ENCODE measurements around the gene ARL9.
A peak's percentile ranks its signal among the peaks of the same experiment; 100 is the strongest.
"Not testable (repeated sequence)": the region's sequence is repeated elsewhere in the genome, so short reads cannot be mapped to it uniquely, and the experiment has no call there.

ARL9 gene

DNA sequence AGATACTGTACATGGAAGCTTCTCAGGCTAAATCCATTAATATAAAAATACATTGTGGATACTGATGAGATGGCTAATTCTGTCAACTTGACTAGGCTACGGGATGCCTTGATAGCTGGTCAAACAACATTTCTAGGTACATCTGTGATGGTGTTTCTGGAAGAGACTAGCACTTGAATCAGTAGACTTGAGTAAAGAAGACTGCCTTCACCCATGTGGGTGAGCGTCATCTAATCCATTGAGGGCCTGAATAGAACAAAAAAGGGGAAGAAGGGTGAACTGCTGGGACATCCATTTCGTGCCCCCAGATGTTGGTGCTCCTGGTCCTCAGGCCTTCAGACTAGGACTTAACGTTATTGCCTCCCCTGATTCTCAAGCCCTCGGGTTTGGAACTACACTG lies 41.9 kb upstream of the ARL9 start:
- no peak overlapping the region for H3K4me2 ChIP-seq (ENCODE audit: low read depth, low read length)

DNA sequence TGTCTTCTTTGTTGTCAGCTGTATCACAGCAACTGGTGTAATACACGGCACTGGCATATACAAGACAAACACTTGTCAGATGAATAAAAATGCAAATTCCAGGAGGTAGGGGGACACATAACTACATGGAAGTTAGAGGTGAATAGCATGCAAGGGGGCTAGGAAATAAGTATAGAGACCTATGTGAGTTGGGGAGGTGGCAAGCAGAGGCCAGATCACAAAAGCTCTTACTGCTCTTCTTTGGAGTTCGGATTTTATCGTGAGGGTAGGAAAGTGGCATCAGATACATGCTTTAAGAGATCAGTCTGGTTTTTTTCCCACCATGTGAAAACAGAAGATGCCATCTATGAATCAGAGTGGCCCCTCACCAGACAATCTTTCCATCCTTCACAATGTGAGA lies 41.0 kb upstream of the ARL9 start:
- no peak for DNase-seq
- Histone ChIP-seq H2AFZ (ENCODE audit: low read length) (no peak overlapping the region), H3F3A (ENCODE audit: insufficient read depth, low read length) (peaks cover 12% of the 10 kb centered on the region), H3K9me3 (replicated peaks; ENCODE audit: insufficient read depth, low read length) (no peaks in the 10 kb centered on the region), H3K9ac (ENCODE audit: low read length) (no peak overlapping the region), H3K27ac (ENCODE audit: low read length) (no peak overlapping the region), H4K20me1 (ENCODE audit: insufficient read depth, low read length) (no peaks in the 10 kb centered on the region), H3K27me3 (replicated peaks; ENCODE audit: insufficient read depth, low read length) (no peaks in the 10 kb centered on the region), H3K4me1 (ENCODE audit: low read length) (peaks cover 16% of the 10 kb centered on the region), H3K36me3 (replicated peaks; ENCODE audit: insufficient read depth, low read length) (peaks cover 13% of the 10 kb centered on the region; the same call in 1 of the 2 replicates), H3K4me2 (ENCODE audit: low read depth, low read length) (no peak overlapping the region), H3K4me3 (ENCODE audit: low read length) (no peak overlapping the region), H3K79me2 (ENCODE audit: low read length) (peaks cover 84% of the 10 kb centered on the region), H3K9me2 (replicated peaks; ENCODE audit: insufficient read depth, low read length) (no peaks in the 10 kb centered on the region)
- TF ChIP-seq, protein P1, sequence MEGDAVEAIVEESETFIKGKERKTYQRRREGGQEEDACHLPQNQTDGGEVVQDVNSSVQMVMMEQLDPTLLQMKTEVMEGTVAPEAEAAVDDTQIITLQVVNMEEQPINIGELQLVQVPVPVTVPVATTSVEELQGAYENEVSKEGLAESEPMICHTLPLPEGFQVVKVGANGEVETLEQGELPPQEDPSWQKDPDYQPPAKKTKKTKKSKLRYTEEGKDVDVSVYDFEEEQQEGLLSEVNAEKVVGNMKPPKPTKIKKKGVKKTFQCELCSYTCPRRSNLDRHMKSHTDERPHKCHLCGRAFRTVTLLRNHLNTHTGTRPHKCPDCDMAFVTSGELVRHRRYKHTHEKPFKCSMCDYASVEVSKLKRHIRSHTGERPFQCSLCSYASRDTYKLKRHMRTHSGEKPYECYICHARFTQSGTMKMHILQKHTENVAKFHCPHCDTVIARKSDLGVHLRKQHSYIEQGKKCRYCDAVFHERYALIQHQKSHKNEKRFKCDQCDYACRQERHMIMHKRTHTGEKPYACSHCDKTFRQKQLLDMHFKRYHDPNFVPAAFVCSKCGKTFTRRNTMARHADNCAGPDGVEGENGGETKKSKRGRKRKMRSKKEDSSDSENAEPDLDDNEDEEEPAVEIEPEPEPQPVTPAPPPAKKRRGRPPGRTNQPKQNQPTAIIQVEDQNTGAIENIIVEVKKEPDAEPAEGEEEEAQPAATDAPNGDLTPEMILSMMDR (IDR thresholded peaks at IDR 0.05; ENCODE audit: low read length) = no peak
- TF ChIP-seq EZH2phosphoT487 (IDR thresholded peaks at IDR 0.05; ENCODE audit: low read length) (no peak), EZH2 (optimal IDR thresholded peaks at IDR 0.05; ENCODE audit: low read depth, low read length) (no peak)

More for the DNA sequence above, 41.9 kb upstream of the ARL9 start:
- peaks cover 80% of the 10 kb centered on the region for H3K79me2 ChIP-seq (ENCODE audit: low read length)
- H3K27me3 ChIP-seq (replicated peaks; ENCODE audit: insufficient read depth, low read length) = no peaks in the 10 kb centered on the region
- no peak overlapping the region for H3K4me3 ChIP-seq (ENCODE audit: low read length)
- peaks cover 13% of the 10 kb centered on the region; the same call in 1 of the 2 replicates for H3K36me3 ChIP-seq (replicated peaks; ENCODE audit: insufficient read depth, low read length)
- no peaks in the 10 kb centered on the region for H3K9me2 ChIP-seq (replicated peaks; ENCODE audit: insufficient read depth, low read length)
- no peaks in the 10 kb centered on the region for H4K20me1 ChIP-seq (ENCODE audit: insufficient read depth, low read length)
- H2AFZ ChIP-seq (ENCODE audit: low read length) = no peak overlapping the region
- no peak overlapping the region for H3K27ac ChIP-seq (ENCODE audit: low read length)
- peaks cover 12% of the 10 kb centered on the region for H3F3A ChIP-seq (ENCODE audit: insufficient read depth, low read length)
- TF ChIP-seq EZH2phosphoT487 (IDR thresholded peaks at IDR 0.05; ENCODE audit: low read length) (no peak), EZH2 (optimal IDR thresholded peaks at IDR 0.05; ENCODE audit: low read depth, low read length) (no peak)
- TF ChIP-seq, protein P1 (IDR thresholded peaks at IDR 0.05; ENCODE audit: low read length) = no peak
- H3K9ac ChIP-seq (ENCODE audit: low read length) = no peak overlapping the region
- no peaks in the 10 kb centered on the region for H3K9me3 ChIP-seq (replicated peaks; ENCODE audit: insufficient read depth, low read length)
- peaks cover 9% of the 10 kb centered on the region; the same call in 1 of the 2 replicates for H3K4me1 ChIP-seq (ENCODE audit: low read length)
- no peak for DNase-seq

DNA sequence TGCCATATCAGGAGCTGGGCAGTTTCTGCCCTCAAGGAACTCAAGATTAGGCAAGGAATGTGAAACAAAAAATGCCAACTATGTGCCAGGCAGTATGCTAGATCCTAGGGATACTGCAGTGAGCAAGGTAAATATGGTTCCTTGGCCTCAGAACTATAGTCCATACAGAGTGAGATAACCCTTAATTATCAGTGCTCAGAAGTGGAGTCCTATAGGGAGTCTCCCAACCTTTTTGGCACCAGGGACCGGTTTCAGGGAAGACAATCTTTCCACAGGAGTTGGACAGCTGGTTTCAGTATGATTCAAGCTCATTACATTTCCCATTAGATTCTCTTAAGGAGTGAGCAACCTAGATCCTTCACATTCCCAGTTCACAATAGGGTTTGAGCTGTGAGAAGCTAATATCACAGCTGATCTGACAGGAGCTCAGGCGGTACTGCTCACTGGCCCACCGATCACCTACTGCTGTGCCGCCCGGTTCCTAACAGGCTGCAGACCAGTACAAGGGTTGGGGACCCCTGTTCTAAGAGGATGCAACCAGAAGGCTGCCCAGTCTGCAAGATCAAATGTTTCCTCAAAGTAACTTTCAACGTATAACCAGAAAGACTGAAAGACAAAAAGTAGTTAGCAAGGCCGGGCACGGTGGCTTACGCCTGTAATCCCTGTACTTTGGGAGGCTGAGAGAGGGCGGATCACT lies 39.8 kb upstream of the ARL9 start:
- no peak overlapping the region for H2AFZ ChIP-seq (ENCODE audit: low read length)
- no peaks in the 10 kb centered on the region for H3K9me2 ChIP-seq (replicated peaks; ENCODE audit: insufficient read depth, low read length)
- peaks cover 12% of the 10 kb centered on the region for H3F3A ChIP-seq (ENCODE audit: insufficient read depth, low read length)
- peak overlapping the region; percentile 70; the same call in 1 of the 2 replicates for H3K4me2 ChIP-seq (ENCODE audit: low read depth, low read length)
- H3K9ac ChIP-seq (ENCODE audit: low read length) = no peak overlapping the region
- no peaks in the 10 kb centered on the region for H3K9me3 ChIP-seq (replicated peaks; ENCODE audit: insufficient read depth, low read length)
- no peaks in the 10 kb centered on the region for H3K27me3 ChIP-seq (replicated peaks; ENCODE audit: insufficient read depth, low read length)
- peaks cover 87% of the 10 kb centered on the region for H3K79me2 ChIP-seq (ENCODE audit: low read length)
- H3K4me1 ChIP-seq (ENCODE audit: low read length) = peaks cover 17% of the 10 kb centered on the region
- TF ChIP-seq EZH2phosphoT487 (IDR thresholded peaks at IDR 0.05; ENCODE audit: low read length) = no peak
- TF ChIP-seq, protein P1 (IDR thresholded peaks at IDR 0.05; ENCODE audit: low read length) = no peak
- TF ChIP-seq EZH2 (optimal IDR thresholded peaks at IDR 0.05; ENCODE audit: low read depth, low read length) = no peak
- H4K20me1 ChIP-seq (ENCODE audit: insufficient read depth, low read length) = no peaks in the 10 kb centered on the region
- H3K36me3 ChIP-seq (replicated peaks; ENCODE audit: insufficient read depth, low read length) = peaks cover 5% of the 10 kb centered on the region; the same call in 1 of the 2 replicates
- peak; percentile 6 for DNase-seq
- H3K4me3 ChIP-seq (ENCODE audit: low read length) = peak overlapping the region; percentile 94
- H3K27ac ChIP-seq (ENCODE audit: low read length) = no peak overlapping the region

DNA sequence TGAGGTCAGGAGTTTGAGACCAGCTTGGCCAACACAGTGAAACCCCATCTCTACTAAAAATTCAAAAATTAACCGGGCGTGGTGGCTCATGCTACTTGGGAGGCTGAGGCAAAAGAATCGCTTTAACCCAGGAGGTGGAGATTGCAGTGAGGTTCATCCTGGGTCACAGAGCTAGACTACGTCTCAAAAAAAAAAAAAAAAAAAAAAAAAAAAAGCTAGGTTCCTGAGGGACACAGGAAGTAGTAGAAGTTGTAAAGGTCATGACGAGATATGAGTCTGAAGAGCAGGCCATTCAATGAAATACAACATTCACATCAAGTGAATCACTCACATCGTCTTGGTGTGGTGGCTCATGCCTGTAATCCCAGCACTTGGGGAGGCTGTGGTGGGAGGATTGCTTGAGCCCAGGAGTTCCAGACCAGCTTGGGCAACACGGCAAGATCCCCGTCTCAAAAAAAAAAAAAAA lies 39.3 kb upstream of the ARL9 start:
- Histone ChIP-seq H3K4me2 (ENCODE audit: low read depth, low read length) (peak overlapping the region; percentile 70), H3K27ac (ENCODE audit: low read length) (peak overlapping the region; percentile 73; the same call in 1 of the 2 replicates), H2AFZ (ENCODE audit: low read length) (0 out of 2 replicates have a peak overlapping the region, but pooled peaks have one; percentile 91), H3K79me2 (ENCODE audit: low read length) (peaks cover 89% of the 10 kb centered on the region), H3K4me3 (ENCODE audit: low read length) (peak overlapping the region; percentile 94), H3F3A (ENCODE audit: insufficient read depth, low read length) (peaks cover 12% of the 10 kb centered on the region), H3K9ac (ENCODE audit: low read length) (peak overlapping the region; percentile 90; the same call in 1 of the 2 replicates), H3K4me1 (ENCODE audit: low read length) (peaks cover 17% of the 10 kb centered on the region)
- DNase-seq = peak; percentile 50
- H3K36me3 ChIP-seq (replicated peaks; ENCODE audit: insufficient read depth, low read length); H3K9me2 ChIP-seq (replicated peaks; ENCODE audit: insufficient read depth, low read length); H4K20me1 ChIP-seq (ENCODE audit: insufficient read depth, low read length); H3K27me3 ChIP-seq (replicated peaks; ENCODE audit: insufficient read depth, low read length); H3K9me3 ChIP-seq (replicated peaks; ENCODE audit: insufficient read depth, low read length): not testable (repeated sequence)
